HEK293 (cell line): ENCODE data around the gene CMYA5.

Source experiments
- EGR2 ChIP-seq: fragments of 450-650 bp; formaldehyde crosslinking; IDR thresholded peaks from 2 replicates; pipeline ENCODE4 v1.5.1; 2016; ENCODE audit warnings: low read depth, missing biosample characterization, missing genetic modification characterization
- KLF10 ChIP-seq: fragments of 450-650 bp; IDR thresholded peaks from 2 replicates; pipeline ENCODE4 v1.5.1; 2018; ENCODE audit warnings: missing biosample characterization, mild to moderate bottlenecking, missing genetic modification characterization
- PBX3 ChIP-seq: sonication (generic); formaldehyde crosslinking; IDR thresholded peaks from 2 replicates; pipeline ENCODE4 v1.8.1; 2022; ENCODE audit warnings: mild to moderate bottlenecking, moderate library complexity, missing genetic modification reagents
- SETDB1 ChIP-seq: IDR thresholded peaks from one replicate; pipeline ENCODE4 v1.6.1; 2017; ENCODE audit warnings: mild to moderate bottlenecking, low read length, moderate library complexity, mixed read lengths; ENCODE audit not compliant: insufficient read length
- WT1 ChIP-seq: fragments of 450-650 bp; formaldehyde crosslinking; IDR thresholded peaks from 2 replicates; pipeline ENCODE4 v1.5.1; 2016; ENCODE audit warnings: missing biosample characterization, missing genetic modification characterization
- ZBTB1 ChIP-seq: fragments of 450-650 bp; formaldehyde crosslinking; IDR thresholded peaks from 2 replicates; pipeline ENCODE4 v1.5.1; 2016; ENCODE audit warnings: missing biosample characterization, missing genetic modification characterization
- ZBTB20 ChIP-seq: fragments of 450-650 bp; formaldehyde crosslinking; IDR thresholded peaks from 2 replicates; pipeline ENCODE4 v1.5.1; 2016; ENCODE audit warnings: missing biosample characterization, missing genetic modification characterization
- ZBTB44 ChIP-seq: fragments of 450-650 bp; IDR thresholded peaks from 2 replicates; pipeline ENCODE4 v1.5.1; 2018; ENCODE audit warnings: missing biosample characterization, mild to moderate bottlenecking, missing genetic modification characterization
- ZBTB6 ChIP-seq: fragments of 450-650 bp; formaldehyde crosslinking; IDR thresholded peaks from 2 replicates; pipeline ENCODE4 v1.5.1; 2017; ENCODE audit warnings: missing biosample characterization, missing genetic modification characterization
- ZNF214 ChIP-seq: fragments of 450-650 bp; formaldehyde crosslinking; IDR thresholded peaks from 2 replicates; pipeline ENCODE4 v1.5.1; 2017; ENCODE audit warnings: missing biosample characterization, mild to moderate bottlenecking, missing genetic modification characterization, borderline replicate concordance
- ZNF24 ChIP-seq: fragments of 450-650 bp; formaldehyde crosslinking; IDR thresholded peaks from 2 replicates; pipeline ENCODE4 v1.5.1; 2016; ENCODE audit warnings: missing biosample characterization, missing genetic modification characterization
- ZNF37A ChIP-seq: fragments of 450-650 bp; IDR thresholded peaks from 2 replicates; pipeline ENCODE4 v1.5.1; 2018; ENCODE audit warnings: missing biosample characterization, missing genetic modification characterization
- ZNF391 ChIP-seq: fragments of 450-650 bp; formaldehyde crosslinking; IDR thresholded peaks from 2 replicates; pipeline ENCODE4 v1.5.1; 2016; ENCODE audit warnings: low read depth, missing biosample characterization, missing genetic modification characterization, borderline replicate concordance
- ZNF426 ChIP-seq: fragments of 450-650 bp; formaldehyde crosslinking; IDR thresholded peaks from 2 replicates; pipeline ENCODE4 v1.5.1; 2017; ENCODE audit warnings: missing biosample characterization, missing genetic modification characterization, mild to moderate bottlenecking, inconsistent platforms, moderate library complexity
- ZNF518A ChIP-seq: fragments of 450-650 bp; formaldehyde crosslinking; conservative IDR thresholded peaks from 2 replicates; pipeline ENCODE4 v1.5.1; 2016; ENCODE audit warnings: low read depth, missing biosample characterization, missing genetic modification characterization
- ZNF529 ChIP-seq: fragments of 450-650 bp; formaldehyde crosslinking; IDR thresholded peaks from 2 replicates; pipeline ENCODE4 v1.5.1; 2017; ENCODE audit warnings: missing genetic modification characterization, missing biosample characterization; ENCODE audit not compliant: insufficient replicate concordance
- ZNF558 ChIP-seq: fragments of 450-650 bp; formaldehyde crosslinking; IDR thresholded peaks from 2 replicates; pipeline ENCODE4 v1.5.1; 2016; ENCODE audit warnings: missing biosample characterization, missing genetic modification characterization
- ZNF596 ChIP-seq: fragments of 450-650 bp; IDR thresholded peaks from 2 replicates; pipeline ENCODE4 v1.5.0; 2018; ENCODE audit warnings: missing biosample characterization, mild to moderate bottlenecking, missing genetic modification characterization, moderate library complexity
- ZNF610 ChIP-seq: fragments of 450-650 bp; formaldehyde crosslinking; IDR thresholded peaks from 2 replicates; pipeline ENCODE4 v1.5.1; 2016; ENCODE audit warnings: missing biosample characterization, missing genetic modification characterization, borderline replicate concordance
- ZNF776 ChIP-seq: fragments of 450-650 bp; formaldehyde crosslinking; IDR thresholded peaks from 2 replicates; pipeline ENCODE4 v1.5.0; 2017; ENCODE audit warnings: missing biosample characterization, missing genetic modification characterization, borderline replicate concordance
- TF ChIP-seq, protein P1 (sequence below): fragments of 450-650 bp; formaldehyde crosslinking; IDR thresholded peaks from 2 replicates; pipeline ENCODE4; 2016; ENCODE audit warnings: missing biosample characterization, missing genetic modification characterization
- TF ChIP-seq, protein P2 (sequence below): fragments of 450-650 bp; formaldehyde crosslinking; IDR thresholded peaks from 2 replicates; pipeline ENCODE4 v1.5.1; 2016; ENCODE audit warnings: missing biosample characterization, missing genetic modification characterization

CMYA5 gene

GRCh38 chr5:79720096-79720495, 30.5 kb downstream of the CMYA5 start (continued):
- TF ChIP-seq, protein P1, sequence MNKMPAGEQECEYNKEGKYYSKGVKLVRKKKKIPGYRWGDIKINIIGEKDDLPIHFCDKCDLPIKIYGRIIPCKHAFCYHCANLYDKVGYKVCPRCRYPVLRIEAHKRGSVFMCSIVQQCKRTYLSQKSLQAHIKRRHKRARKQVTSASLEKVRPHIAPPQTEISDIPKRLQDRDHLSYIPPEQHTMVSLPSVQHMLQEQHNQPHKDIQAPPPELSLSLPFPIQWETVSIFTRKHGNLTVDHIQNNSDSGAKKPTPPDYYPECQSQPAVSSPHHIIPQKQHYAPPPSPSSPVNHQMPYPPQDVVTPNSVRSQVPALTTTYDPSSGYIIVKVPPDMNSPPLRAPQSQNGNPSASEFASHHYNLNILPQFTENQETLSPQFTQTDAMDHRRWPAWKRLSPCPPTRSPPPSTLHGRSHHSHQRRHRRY, result no peak
- TF ChIP-seq ZNF518A (tag by site-specific recombination), result 0 out of 2 replicates have a peak, but pooled peaks have one; percentile 28
- no peak for TF ChIP-seq ZNF214 (tag by site-specific recombination)
- peak; percentile 16 for TF ChIP-seq ZNF529 (tag by site-specific recombination)
- TF ChIP-seq ZNF24 (tag by site-specific recombination), result no peak
- TF ChIP-seq ZBTB20 (tag by site-specific recombination), result no peak
- TF ChIP-seq ZNF426 (tag by site-specific recombination), result no peak
- no peak for TF ChIP-seq ZBTB1 (tag by site-specific recombination)
- TF ChIP-seq, protein P2, sequence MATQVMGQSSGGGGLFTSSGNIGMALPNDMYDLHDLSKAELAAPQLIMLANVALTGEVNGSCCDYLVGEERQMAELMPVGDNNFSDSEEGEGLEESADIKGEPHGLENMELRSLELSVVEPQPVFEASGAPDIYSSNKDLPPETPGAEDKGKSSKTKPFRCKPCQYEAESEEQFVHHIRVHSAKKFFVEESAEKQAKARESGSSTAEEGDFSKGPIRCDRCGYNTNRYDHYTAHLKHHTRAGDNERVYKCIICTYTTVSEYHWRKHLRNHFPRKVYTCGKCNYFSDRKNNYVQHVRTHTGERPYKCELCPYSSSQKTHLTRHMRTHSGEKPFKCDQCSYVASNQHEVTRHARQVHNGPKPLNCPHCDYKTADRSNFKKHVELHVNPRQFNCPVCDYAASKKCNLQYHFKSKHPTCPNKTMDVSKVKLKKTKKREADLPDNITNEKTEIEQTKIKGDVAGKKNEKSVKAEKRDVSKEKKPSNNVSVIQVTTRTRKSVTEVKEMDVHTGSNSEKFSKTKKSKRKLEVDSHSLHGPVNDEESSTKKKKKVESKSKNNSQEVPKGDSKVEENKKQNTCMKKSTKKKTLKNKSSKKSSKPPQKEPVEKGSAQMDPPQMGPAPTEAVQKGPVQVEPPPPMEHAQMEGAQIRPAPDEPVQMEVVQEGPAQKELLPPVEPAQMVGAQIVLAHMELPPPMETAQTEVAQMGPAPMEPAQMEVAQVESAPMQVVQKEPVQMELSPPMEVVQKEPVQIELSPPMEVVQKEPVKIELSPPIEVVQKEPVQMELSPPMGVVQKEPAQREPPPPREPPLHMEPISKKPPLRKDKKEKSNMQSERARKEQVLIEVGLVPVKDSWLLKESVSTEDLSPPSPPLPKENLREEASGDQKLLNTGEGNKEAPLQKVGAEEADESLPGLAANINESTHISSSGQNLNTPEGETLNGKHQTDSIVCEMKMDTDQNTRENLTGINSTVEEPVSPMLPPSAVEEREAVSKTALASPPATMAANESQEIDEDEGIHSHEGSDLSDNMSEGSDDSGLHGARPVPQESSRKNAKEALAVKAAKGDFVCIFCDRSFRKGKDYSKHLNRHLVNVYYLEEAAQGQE, result no peak
- TF ChIP-seq KLF10, result no peak
- no peak for TF ChIP-seq ZNF596
- TF ChIP-seq ZNF610, result 0 out of 2 replicates have a peak, but pooled peaks have one; percentile 46
- TF ChIP-seq ZBTB6 (tag by site-specific recombination), result no peak
- no peak for TF ChIP-seq PBX3
- no peak for TF ChIP-seq ZBTB44
- no peak for TF ChIP-seq EGR2 (tag by site-specific recombination)
- TF ChIP-seq ZNF558 (tag by site-specific recombination), result peak; percentile 100
- TF ChIP-seq ZNF37A (tag by site-specific recombination), result 0 out of 2 replicates have a peak, but pooled peaks have one; percentile 4
- no peak for TF ChIP-seq WT1 (tag by site-specific recombination)
- peak; percentile 84 for TF ChIP-seq SETDB1
- no peak for TF ChIP-seq ZNF776 (tag by site-specific recombination)
- TF ChIP-seq ZNF391 (tag by site-specific recombination), result no peak
